ENCODE data around the gene IMMP2L.

The IMMP2L gene

GRCh38 chr7:111199643-111200042 is 362.6 kb downstream of the IMMP2L start:
- no peak for DNase-seq

GRCh38 chr7:111198255-111198654 is 364.0 kb downstream of the IMMP2L start:
- no peak for DNase-seq

- no peak for DNase-seq
Observed at GRCh38 chr7:111196655-111197054, 365.6 kb downstream of the IMMP2L start.

- DNase-seq, result no peak
Observed at GRCh38 chr7:111192614-111193413, 369.5 kb downstream of the IMMP2L start.

GRCh38 chr7:111190804-111191203 is 371.5 kb downstream of the IMMP2L start:
- no peak for DNase-seq

DNA sequence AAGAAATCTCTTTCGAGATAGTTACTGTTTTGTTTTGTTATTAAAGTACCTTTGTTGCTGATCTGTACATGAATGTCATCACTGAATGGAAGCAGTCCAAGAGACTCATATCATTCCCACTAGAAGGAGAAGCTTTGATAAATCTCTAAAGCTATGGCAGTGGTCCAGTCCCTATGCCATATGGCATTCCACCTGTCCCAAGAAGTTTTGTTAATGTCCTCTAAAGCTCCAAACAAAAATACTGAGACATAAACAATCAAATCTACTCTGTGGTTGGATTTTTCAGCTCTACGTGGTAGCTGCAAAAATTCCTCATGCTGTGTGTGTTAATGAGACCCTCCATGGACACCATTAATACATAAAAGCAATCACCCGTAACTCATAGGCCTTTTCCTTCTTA is 377.3 kb downstream of the IMMP2L start:
- no peak for DNase-seq

GRCh38 chr7:111183321-111183720 is 379.0 kb downstream of the IMMP2L start:
- DNase-seq, result no peak

GRCh38 chr7:111180338-111180737 is 382.0 kb downstream of the IMMP2L start:
- no peak for DNase-seq

DNA sequence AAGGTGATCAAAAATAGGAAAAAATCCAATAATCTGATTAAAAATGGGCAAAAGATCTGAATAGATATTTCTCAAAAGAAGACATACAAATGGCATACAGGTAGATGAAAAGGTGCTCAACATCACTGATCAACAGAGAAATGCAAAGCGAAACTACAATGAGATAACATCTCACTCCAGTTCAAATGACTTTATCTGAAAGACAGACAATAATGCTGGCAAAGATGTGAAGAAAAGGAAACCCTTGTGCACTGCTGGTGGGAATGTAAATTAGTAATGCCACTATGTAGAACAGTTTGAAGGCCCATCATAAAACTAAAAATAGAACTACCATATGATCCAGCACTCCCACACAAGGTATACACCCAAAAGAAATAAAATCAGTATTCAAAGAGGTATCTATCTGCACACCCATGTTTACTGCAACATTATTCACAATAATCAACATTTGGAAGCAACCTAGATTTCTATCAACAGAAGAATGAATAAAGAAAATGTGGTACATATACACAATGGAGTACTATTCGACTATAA is 386.3 kb downstream of the IMMP2L start:
- no peak for DNase-seq

GRCh38 chr7:111174510-111174909 is 387.8 kb downstream of the IMMP2L start:
- no peak for DNase-seq

DNA sequence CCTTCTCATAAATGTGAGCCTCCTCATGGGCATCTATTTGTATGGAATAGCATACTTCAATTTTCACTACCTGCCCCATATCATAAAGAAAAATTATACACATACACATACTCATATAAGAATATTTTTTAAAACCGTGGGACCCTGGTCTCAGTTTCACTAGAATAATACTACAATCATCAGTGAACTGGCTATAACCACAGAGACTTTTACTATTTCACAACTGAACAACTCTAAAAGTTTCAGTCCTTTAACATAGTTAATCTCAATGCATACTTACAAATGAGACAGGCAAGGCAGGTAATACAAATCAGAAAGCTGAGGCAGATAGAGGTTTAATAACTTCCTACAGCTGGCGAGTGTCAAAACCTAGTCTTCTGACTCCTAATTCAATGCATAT is 388.3 kb downstream of the IMMP2L start:
- no peak for DNase-seq

- no peak for DNase-seq
Observed at GRCh38 chr7:111173528-111173927, 388.8 kb downstream of the IMMP2L start.

DNA sequence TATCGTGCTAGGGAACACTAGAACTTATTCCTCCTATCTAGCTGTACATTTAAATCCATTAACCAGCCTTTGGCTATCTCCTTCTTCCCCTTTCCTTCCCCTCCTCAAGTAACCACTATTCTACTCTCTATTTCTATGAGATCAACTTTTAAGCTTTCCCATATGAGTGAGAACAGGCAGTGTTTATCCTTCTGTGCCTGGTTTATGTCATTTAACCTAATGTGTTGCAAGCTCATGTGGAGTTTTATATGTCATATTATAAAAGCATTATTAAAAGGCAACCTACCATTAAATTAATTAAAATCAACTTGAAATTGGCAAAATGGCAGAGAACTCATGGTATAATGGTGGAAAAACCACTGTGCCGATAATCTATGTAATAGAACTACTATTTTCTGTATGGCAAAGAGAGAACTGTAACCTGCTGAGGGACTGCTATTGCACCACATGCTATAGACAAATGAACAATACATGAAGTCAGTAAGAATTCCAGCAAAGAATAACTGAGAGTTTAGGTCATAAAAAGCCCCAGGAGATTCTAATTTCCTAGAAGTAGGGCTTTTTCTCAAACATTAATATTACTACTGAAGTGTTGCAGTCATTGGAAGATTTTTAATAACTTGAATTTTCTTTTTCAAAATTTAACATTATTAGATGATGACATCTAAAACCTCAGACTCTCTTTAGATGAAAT is 389.6 kb downstream of the IMMP2L start:
- DNase-seq, result no peak

DNA sequence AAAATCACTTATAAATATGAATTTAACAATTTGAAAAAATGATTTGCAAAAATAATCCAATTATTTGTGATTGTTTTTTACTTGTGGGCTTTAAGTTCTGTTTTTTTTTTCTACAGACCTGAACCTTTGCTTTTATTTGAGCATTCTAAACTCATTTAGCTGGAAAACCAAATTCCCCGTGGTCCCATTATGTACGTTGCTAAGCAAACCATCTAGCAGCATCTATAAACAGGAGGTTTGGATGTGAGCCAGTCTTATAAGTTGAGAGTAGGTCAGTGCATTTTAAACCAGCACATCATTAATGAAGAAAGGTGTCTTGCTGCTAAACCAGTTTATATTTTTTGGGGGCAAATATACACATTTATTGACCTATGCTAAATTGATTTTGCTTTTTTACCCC is 394.1 kb downstream of the IMMP2L start:
- no peak for DNase-seq

DNA sequence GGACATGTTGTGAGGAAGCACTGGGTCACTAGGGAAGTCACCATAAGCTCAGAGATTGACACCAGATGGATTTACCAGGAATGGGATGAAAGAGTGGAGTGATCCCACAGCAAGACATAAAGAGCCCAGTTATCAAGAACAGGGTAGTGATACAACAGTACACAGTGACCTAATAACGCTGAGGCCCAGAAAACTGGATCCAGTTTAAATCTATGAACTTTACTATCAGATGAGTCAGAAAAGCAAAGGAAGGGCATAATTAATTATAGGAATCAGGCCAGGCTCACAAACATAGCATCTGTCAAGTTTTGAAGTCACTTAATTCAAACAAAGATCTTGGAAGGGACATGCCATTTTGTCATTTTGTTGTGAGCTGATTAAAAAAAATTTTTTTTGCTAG is 397.9 kb downstream of the IMMP2L start:
- no peak for DNase-seq

- no peak for DNase-seq
Observed at GRCh38 chr7:111162692-111163091, 399.6 kb downstream of the IMMP2L start.

GRCh38 chr7:111160297-111160696 is 402.0 kb downstream of the IMMP2L start:
- no peak for DNase-seq

- no peak for DNase-seq
Observed at GRCh38 chr7:111159426-111159825, 402.9 kb downstream of the IMMP2L start.

DNA sequence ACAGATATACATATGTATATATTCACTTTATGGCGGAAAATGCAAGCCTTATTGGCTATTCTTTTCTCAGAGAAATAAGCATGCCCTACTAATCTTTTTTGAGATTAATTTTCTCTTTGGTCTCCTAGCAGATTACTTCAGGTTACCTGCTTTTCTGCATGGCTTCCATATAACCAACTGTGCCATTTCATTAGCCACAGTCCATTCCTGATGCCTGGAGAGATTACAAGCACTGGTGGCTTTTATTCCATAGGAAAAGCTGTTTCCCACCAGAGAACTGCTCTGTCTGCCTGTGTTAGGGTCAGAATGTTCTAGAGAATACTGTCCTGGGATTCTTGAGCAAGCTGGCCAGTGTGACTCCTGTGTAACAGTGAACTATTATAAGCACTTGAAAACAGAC is 411.6 kb downstream of the IMMP2L start:
- DNase-seq, result no peak

DNA sequence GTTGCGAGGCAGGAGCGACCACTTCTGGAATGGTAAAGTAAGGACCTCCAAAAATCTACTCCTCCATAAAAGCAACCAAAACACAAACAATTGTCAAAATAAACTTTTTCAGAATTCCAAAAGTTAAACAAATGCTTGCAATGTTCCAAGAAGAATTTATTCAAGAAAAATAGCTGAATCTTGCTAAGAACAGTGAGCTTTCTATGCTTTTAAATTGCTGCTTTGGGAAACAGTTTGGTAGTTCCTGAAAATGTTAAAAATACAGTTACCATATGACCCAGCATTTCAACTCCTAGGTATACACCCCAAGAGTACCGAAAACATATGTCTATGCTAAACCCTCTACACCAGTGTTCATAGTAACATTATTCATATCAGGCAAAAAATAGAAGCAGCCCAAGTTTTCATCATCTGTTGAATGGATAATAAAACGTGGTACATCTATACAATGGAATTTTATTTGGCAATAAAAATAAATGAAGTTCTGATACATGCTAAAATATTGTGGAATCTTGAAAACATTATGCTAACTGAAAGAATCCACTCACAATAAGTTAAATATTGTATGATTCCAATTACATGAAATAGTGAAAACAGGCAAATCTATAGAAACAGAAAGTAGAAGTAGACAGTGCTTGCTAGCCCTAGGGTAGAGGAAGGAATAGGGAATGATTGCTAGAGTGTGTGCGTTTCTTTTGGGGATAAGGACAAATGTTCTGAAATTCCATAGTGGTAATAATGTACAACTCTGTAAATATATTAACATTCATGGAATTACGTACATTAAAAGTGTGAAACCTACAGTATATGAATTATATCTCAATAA is 414.4 kb downstream of the IMMP2L start:
- DNase-seq, result no peak

GRCh38 chr7:111146136-111146535 is 416.2 kb downstream of the IMMP2L start:
- DNase-seq, result no peak

DNA sequence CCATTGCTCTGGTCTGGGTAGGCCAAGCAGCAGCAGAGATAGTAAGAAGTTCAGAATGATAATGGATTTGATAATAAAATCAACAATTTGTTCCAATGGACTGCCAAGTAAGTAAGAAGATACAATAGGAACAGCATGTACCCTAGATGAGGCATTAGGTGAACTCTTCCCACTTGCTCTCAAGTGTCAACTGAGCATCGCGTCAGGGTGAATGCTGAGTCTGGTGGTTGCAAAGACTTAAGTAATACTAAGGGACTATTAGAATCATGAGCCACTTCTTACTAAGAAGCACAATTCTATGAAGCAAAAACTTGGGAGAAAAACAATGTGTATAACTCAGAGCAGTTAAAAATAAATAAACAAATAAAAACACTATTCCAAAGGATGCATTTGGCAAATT is 416.8 kb downstream of the IMMP2L start:
- no peak for DNase-seq

DNA sequence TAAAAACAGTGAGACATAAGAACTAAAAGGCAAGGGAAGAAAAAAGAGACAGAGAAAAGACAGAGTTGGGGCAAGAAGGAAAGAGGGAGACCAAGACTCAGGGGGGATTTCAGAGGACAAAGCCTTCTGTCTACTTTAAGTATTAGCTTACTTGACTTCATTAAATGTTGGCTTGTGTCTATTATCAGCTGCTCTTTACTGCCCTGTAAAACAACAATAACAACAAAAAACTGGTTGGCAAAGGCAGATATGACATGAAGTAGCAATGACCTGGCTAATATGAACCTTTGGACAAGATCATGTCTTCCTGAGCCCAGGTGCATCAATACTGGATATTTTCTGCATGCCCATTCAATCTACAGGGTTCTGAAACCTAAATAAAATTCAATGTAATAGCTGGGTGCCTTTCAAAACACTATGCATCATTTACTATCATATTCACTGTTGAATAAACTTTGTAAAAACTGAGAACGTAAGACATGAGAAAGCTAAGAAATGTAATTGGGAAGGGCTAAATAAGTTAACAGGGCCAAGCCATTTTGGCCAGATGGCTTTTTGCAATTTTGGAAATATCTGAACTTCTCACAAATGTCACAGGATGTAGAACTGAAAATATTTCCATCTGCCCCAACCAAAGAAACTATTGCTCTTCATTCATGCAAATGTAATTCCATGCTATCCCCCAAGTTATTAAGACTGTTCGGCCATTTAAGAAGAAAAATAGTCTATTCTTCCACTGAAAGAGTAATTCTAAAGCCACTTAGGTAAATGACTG is 422.0 kb downstream of the IMMP2L start:
- DNase-seq, result no peak
